Medulla oblongata (tissue), 1 donor: ENCODE results near the gene CMYA5.
"Not testable (repeated sequence)": the region's sequence is repeated elsewhere in the genome, so short reads cannot be mapped to it uniquely, and the experiment has no call there.

Source experiments
- DNase-seq: peaks from one replicate; pipeline ENCODE4 v3.0.0-alpha.2; 2015; ENCODE audit errors: extremely low spot score

CMYA5 gene

DNA sequence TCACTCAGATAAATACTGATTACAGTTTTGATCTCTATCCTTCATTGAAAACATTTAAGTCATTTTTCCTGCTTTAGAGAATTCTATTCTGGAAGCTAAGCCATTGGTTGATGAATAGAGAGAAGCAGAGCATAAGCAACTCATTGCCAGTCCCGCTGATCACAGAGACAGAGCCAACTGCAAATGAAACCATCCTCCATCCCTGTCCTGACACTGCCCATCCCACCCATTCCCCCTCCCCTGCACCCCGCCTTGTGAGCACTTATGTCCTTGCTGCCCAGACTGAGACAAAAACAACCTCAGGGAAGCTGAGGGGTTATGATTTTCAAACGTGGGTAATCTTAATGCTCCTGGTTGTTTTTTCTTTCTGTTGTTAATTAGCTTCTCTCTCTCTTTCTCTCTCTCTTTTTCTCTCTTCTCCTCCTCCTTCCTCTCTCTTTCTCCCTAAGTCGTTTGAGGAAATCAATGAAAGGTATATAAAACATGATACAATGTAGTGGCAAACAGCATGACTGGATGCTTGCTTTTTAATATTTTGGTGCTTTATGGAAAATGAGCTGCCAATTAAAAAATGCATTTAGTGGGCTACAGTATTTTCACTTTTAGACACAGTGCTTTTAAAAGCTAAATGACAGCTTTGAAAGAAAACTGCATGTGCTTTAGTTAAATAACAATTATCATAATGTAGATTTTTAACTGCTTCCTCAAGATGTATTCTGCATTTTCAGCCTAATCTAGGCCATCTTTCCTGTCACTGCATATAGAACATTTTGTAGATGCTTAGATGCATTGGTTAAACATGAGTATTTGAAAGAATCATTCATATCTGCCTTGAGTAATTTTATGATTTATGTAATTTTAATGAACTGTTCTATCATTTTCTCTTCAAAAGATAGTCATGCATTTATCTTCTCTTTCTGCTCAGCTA, 57.3 kb downstream of the CMYA5 start:
- DNase-seq, result peak; percentile 57

DNA sequence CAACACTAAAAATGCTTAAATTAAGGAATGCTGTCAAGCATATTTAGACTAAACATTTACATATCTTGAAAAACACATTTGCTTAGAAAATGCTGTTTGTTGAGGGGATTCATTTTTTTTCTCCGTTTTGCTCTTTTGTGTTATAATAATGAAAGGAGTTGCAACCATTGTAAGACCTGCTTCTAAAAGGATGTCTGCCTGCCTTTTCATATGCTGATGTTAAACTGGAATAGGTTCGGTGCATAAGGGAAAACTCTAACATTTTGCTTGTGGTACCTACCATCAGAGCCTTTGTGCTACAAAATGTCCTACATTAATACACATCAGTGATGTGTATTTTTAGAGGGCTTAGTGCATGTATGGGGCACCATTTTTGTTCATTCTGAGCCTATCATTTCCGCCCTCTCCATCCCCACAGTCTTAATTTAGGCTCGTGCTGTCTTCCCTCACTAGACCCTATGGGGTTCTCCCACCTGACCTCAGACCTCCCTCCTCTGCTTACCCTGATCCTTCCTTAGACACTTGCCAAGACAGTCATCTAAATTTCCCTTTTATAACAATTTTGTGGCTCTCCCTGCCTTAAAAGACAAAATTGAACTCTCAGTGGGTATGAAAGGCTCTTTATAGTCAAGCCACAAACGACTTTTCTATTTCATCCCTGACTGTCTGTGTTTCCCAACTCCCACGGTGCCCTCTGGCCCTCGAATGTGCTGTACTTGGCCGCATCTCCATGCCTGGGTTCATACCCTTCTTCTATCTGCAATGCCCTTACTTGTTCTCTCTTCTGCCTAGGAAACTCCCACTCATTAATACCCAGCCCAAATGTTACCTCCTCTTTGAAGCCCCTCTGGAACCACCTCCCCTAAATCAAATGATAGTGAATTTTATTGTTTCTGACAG, 61.2 kb downstream of the CMYA5 start:
- DNase-seq, result peak; percentile 43

DNA sequence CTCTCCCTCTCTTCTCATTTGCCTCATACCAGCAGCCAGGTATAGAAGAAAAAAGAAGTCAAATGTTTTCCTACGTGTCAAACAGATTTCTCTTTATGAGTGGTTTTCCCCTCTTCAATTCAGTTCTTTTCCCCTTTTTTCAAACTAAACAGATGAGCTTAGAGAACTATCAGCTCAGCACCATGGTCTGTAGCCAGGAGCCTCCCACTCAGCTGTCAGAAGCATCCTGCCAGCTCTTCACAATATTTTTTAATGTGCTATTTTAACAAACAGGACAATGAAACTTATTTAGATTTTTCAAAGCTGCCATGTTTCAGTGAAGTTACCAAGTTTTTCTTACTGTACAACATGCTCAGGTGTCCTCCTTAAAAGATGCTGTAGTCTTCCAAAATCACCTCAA, 63.5 kb downstream of the CMYA5 start:
- no peak for DNase-seq

DNA sequence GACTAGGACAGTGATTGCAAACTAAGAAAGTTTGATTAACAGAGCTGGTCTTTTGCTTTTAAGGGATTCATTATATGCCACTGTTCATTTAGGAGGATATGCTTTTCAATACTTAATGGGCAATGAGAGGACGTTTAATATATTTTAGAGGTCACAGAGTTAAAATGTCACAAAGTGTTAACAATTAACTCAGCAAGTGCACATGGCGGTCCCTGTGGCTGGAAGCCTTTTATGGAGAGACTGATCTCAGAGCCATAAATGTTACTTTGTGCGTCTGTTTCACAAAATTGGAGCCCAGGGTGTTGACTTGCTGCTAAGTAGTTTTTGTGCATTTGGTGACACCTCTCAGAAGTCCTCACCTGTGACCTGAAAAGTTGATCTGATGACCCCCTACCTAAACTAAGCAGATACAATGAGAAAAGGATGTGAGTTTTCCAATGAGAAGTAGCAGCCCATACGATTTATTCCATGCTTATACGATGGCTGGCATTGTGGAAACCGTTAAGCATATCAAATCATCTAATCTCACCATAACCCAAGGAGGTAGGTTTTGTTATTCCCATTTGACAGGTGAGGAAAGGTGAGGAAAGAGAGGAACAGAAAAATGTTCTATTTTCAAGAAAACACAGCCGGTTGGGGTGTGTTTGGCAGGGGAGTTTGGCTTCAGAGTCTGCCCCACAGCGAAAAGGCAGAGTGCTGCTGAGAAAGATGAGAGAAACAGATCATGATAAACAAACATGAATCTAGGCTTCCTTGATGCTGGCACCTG, 64.4 kb downstream of the CMYA5 start:
- DNase-seq, result no peak

DNA sequence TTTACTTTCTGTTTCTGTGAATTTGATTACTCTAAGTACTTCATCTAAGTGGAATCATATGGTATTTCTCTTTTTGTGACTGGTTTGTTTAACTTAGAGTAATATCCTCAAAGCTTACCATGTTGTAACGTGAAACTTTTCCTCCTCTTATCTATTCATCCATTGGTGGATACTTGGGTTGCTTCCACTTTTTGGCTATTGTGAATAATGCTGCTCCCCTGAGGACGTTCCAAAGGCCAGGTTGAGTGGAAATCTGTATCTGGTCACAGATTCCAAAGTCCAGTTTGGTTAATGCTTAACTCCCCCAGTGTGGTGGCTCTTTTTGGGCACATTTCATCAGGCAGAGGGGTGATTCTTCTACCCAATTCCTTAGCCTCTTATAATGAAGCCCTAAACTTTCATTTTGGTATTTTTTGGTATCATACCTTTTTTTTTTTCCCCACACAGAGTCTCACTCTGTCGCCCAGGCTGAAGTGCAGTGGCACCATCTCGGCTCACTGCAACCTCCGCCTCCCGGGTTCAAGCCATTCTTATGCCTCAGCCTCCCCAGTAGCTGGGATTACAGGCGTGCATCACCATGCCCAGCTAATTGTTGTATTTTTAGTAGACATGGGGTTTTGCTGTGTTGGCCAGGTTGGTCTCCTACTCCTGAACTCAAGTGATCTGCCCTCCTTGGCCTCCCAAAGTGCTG, 65.4 kb downstream of the CMYA5 start:
- no peak for DNase-seq

DNA sequence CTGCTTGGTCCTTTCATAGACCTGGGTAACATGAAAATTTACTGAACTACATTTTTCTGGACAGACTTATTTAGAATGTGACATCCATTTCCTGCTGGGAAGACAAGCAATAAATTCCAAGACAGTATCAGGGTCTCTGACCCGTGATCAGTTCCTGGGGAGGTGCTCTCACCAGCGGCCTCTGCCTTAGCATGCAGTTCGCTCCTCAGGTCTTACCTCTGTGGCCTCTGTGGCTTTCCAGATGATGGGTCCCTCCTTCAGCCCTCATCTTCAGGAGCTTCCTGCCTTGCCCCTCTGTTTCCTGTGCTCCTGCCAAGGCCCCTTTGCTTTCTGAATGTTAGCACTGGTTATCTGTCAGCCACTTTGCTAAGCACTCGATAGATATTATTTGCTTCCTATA, 66.4 kb downstream of the CMYA5 start:
- no peak for DNase-seq

GRCh38 chr5:79759436-79759835, 69.8 kb downstream of the CMYA5 start:
- peak; percentile 24 for DNase-seq

- DNase-seq, result no peak
These were observed 70.2 kb downstream of the CMYA5 start for GRCh38 chr5:79759848-79760247.

DNA sequence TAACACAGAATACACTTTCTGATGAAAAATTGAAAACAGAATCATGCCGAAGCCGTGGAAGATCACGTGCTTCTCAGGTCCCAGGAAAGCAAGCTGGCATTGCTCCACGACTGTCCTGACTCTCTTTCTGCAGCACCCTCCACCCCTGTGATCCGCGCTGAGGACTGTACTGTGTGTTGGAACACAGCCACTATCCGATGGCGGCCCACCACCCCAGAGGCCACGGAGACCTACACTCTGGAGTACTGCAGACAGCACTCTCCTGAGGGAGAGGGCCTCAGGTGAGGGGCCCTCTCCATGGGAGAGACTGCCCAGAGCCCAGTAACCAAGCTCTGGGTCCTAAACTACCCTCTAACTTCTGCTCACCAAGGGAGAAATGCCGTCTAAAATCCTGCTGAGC, 73.3 kb downstream of the CMYA5 start:
- DNase-seq, result no peak

DNA sequence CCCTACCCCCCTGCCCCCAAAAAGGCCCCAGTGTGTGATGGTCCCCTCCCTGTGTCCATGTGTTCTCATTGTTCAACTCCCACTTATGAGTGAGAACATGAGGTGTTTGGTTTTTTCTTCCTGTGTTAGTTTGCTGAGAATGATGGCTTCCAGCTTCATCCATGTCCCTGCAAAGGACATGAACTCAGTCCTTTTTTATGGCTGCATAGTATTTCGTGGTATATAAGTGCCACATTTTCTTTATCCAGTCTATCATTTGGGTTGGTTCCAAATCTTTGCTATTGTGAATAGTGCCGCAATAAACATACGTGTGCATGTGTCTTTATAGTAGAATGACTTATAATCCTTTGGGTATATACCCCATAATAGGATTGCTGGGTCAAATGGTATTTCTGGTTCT, 74.5 kb downstream of the CMYA5 start:
- not testable (repeated sequence) for DNase-seq

DNA sequence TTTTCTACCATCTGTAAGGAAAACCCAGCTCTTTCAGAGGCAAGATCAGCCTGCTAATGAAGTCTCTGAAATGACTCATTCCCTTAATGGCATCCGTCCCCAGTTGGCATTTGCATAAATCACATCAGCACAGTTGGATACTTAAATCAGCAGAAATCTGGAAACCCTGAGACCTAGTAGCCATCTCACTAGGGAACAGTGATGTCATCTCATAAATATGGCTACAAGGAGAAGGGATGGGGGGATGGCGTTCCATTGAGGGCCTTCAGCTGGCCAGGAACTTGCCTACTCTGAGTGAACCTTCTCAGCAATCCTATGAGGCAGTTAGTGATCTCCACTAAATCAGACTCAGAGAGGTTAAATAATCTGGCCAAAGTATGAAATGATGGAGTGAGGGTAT, 81.8 kb downstream of the CMYA5 start:
- no peak for DNase-seq

DNA sequence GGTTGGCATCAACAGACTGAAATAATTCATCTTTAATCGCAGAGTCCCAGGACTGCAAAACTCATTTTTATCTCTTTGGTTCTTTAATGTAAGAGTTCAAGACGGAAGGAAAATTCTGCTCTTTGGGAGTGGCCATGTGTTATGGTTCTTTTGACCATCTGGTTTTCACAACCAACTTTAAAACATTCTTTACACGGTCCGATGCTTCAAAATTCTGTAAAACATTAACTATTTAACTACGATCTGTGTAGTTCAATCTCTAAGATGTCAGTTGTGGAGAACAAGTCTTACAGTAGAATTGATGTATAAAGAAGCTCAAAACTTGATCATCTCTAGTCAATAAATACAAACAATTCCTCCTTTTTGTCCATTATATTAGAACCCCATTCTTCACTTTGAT, 83.0 kb downstream of the CMYA5 start:
- DNase-seq, result no peak

DNA sequence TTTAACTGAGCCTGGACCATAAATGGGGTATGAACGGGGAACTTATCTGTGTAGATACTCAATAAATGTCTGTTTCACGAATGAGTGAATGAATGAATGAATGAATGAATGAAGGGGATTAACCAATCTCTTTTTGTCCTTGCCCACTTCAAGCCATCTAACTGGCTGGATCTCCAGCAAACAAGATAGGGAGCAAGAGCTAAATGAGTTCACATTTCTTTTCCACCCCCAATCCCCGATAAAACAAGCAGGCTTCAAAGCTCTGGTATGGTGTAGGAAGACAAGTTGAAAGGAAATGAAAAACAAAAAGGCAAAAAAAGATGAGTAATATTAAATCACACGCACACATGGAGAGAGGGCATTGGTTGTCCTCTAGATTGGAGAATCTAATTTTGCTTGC, 84.0 kb downstream of the CMYA5 start:
- no peak for DNase-seq

- no peak for DNase-seq
These were observed 84.7 kb downstream of the CMYA5 start for GRCh38 chr5:79774171-79774854.

DNA sequence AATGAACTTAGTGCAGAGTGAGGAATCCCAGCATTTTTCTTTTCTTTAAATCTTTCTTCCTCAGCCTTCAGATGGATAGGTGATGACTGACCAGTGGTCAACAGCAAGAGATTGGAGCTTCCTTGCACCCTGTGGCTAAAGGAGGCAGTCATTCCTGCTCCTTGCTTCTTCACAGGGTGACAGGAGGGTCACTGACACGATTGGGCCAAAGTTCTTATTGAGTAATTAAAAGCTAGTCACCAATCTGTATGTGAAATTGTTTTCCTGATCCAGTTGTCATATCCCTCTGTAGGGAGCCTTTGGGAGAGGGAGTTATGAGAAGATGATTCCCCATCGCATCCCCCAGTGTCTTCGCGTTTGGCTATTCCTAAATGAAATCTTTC, 85.2 kb downstream of the CMYA5 start:
- no peak for DNase-seq

GRCh38 chr5:79784741-79785140, 95.1 kb downstream of the CMYA5 start:
- not testable (repeated sequence) for DNase-seq

DNA sequence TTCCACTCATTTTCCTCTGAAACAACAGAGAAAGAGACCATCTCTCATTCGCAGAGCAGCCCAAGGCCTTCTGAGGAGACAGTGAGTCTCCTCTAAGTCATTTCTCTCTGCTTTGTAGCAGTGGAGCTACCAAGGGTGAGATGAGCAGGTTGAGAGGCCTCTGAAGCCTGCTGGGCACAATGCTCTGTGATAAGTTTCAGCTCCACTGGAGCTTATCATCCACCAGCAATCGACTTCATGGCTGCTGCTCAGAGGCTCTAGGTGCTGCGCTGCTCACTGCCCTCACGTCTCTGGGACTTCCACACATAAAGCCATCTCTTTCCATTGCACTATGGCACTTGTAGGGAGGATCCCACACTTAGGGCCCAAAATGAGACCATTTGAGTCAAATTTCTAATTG, 96.3 kb downstream of the CMYA5 start:
- DNase-seq, result no peak

- no peak for DNase-seq
These were observed 97.8 kb downstream of the CMYA5 start for GRCh38 chr5:79787448-79787847.

- DNase-seq, result no peak
These were observed 102.2 kb downstream of the CMYA5 start for GRCh38 chr5:79791843-79792242.

DNA sequence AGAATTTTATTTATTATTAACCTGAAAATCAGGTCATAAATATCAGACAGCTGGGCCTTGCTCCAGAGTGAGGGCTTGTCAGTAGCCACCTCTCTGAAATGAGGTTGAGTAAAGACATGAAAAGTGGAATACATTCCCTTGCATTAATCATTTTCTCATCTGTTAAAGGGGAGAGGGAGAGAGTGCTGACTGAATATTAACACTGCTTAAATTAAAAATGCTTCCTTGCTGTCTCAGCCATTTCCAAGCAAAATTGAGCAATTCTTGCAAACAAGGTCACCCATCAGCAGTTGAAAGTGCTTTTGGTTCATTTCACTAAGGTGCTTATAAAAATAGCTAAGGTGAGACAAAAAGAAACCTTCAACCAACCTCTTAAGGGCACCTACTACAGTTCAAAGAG, 102.8 kb downstream of the CMYA5 start:
- DNase-seq, result no peak

GRCh38 chr5:79793304-79793703, 103.7 kb downstream of the CMYA5 start:
- no peak for DNase-seq
